ENCODE data around the gene ADCYAP1R1. TPM values are rescaled to one million over a fixed set of nuclear protein-coding genes. Genes with fewer than 3 reads are reported as not detected.

Gene ADCYAP1R1
- total RNA-seq, 1 experiment from 2014 or later: 0.12 TPM

GRCh38 chr7:31052487-31052840 is 356 bp downstream of the ADCYAP1R1 start:
- Histone ChIP-seq H3K9ac (ENCODE audit: low read length) (no peak overlapping the region), H3K79me2 (ENCODE audit: insufficient read depth, low read length) (no peaks in the 10 kb centered on the region), H3K36me3 (ENCODE audit: control insufficient read depth in 1 of 2, insufficient read depth in 2 of 2, low read length in 2 of 2) (no peaks in the 10 kb centered on the region), H3K9me2 (ENCODE audit: insufficient read depth) (no peaks in the 10 kb centered on the region), H3K9me3 (ENCODE audit: control insufficient read depth in 1 of 2, insufficient read depth in 1 of 2, low read depth in 1 of 2, low read length in 2 of 2) (no peaks in the 10 kb centered on the region), H2AFZ (ENCODE audit: low read depth, low read length, poor library complexity, severe bottlenecking) (no peak overlapping the region), H3K27ac (ENCODE audit: low read depth, low read length) (no peak overlapping the region), H3K27me3 (ENCODE audit: insufficient read depth, low read length) (no peaks in the 10 kb centered on the region), H3K4me3 (replicated peaks in 1 of 2; ENCODE audit: low read depth in 1 of 2, low read length in 2 of 2) (no peak overlapping the region), H3K4me2 (ENCODE audit: low read length) (no peak overlapping the region), H4K20me1 (ENCODE audit: insufficient read depth) (no peaks in the 10 kb centered on the region), H3K4me1 (ENCODE audit: control insufficient read depth in 1 of 2, insufficient read depth in 2 of 2, low read length in 2 of 2) (no peaks in the 10 kb centered on the region; a peak in 2 of 4 replicates)
- RAD21 ChIA-PET (ENCODE audit: low non-redundant PET in 1 of 2, low total read pairs in 2 of 2, uncharacterized antibody in 2 of 2, unreplicated experiment in 2 of 2): no interaction called here
- intact Hi-C loops (cut with micrococcal nuclease): no loop called here
- POLR2A ChIA-PET: no interaction called here
- no peak for ATAC-seq
- TF ChIP-seq FOSL1 (IDR thresholded peaks at IDR 0.05; ENCODE audit: low read depth) (no peak), SIN3A (IDR thresholded peaks at IDR 0.05; ENCODE audit: low read depth) (no peak), SRF (IDR thresholded peaks at IDR 0.05; ENCODE audit: low read depth) (no peak), TCF7L2 (IDR thresholded peaks at IDR 0.05; ENCODE audit: borderline replicate concordance, extremely low read depth, insufficient read depth, insufficient read length) (no peak), POLR2AphosphoS5 (IDR thresholded peaks at IDR 0.05; ENCODE audit: low read depth, low read length) (no peak), ZBTB33 (IDR thresholded peaks at IDR 0.05; ENCODE audit: extremely low read depth, insufficient replicate concordance, low read length) (no peak), EZH2phosphoT487 (IDR thresholded peaks at IDR 0.05; ENCODE audit: borderline replicate concordance) (no peak)
- TF ChIP-seq, protein P1, sequence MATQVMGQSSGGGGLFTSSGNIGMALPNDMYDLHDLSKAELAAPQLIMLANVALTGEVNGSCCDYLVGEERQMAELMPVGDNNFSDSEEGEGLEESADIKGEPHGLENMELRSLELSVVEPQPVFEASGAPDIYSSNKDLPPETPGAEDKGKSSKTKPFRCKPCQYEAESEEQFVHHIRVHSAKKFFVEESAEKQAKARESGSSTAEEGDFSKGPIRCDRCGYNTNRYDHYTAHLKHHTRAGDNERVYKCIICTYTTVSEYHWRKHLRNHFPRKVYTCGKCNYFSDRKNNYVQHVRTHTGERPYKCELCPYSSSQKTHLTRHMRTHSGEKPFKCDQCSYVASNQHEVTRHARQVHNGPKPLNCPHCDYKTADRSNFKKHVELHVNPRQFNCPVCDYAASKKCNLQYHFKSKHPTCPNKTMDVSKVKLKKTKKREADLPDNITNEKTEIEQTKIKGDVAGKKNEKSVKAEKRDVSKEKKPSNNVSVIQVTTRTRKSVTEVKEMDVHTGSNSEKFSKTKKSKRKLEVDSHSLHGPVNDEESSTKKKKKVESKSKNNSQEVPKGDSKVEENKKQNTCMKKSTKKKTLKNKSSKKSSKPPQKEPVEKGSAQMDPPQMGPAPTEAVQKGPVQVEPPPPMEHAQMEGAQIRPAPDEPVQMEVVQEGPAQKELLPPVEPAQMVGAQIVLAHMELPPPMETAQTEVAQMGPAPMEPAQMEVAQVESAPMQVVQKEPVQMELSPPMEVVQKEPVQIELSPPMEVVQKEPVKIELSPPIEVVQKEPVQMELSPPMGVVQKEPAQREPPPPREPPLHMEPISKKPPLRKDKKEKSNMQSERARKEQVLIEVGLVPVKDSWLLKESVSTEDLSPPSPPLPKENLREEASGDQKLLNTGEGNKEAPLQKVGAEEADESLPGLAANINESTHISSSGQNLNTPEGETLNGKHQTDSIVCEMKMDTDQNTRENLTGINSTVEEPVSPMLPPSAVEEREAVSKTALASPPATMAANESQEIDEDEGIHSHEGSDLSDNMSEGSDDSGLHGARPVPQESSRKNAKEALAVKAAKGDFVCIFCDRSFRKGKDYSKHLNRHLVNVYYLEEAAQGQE (IDR thresholded peaks at IDR 0.05; ENCODE audit: low read depth): no peak
- CTCF ChIA-PET: no interaction called here
- DNase-seq (ENCODE audit: low read depth, low spot score): no peak
- no TSS peak for BruUV-seq (replicated peaks)

Measured in HCT116 (cell line).